Loucy (cell line): ENCODE measurements around the gene UNC5C.

Source experiments
- EZH2phosphoT487 ChIP-seq: fragments of 200-600 bp; IDR thresholded peaks from 2 replicates; pipeline ENCODE4 v1.6.1; 2018; ENCODE audit warnings: antibody characterized with exemption, mild to moderate bottlenecking, moderate library complexity, borderline replicate concordance
- TF ChIP-seq, protein P1 (sequence below): fragments of 200-600 bp; sonication (generic); conservative IDR thresholded peaks from 2 replicates; pipeline ENCODE4 v1.5.1; 2014; ENCODE audit warnings: mild to moderate bottlenecking, antibody characterized with exemption, low read length

DNA sequence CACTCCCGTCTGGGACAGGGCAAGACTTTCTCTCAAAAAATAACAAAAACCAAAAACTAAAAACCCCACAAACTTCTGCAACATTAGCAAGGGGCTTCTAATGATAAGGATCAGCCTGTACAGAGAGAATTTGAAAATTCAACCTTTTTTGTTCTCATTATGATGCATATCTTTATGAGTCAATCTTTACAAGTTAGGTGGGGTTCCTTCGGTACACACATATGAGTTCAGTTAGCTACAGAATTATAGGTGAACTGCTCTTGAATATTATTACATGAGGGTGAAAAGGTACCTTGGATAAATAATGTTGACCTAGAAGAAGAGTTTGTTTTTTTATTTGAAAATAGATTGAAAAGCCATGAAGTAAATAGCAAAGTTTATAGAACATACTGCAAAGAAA, 252.7 kb downstream of the UNC5C start:
- TF ChIP-seq, protein P1, sequence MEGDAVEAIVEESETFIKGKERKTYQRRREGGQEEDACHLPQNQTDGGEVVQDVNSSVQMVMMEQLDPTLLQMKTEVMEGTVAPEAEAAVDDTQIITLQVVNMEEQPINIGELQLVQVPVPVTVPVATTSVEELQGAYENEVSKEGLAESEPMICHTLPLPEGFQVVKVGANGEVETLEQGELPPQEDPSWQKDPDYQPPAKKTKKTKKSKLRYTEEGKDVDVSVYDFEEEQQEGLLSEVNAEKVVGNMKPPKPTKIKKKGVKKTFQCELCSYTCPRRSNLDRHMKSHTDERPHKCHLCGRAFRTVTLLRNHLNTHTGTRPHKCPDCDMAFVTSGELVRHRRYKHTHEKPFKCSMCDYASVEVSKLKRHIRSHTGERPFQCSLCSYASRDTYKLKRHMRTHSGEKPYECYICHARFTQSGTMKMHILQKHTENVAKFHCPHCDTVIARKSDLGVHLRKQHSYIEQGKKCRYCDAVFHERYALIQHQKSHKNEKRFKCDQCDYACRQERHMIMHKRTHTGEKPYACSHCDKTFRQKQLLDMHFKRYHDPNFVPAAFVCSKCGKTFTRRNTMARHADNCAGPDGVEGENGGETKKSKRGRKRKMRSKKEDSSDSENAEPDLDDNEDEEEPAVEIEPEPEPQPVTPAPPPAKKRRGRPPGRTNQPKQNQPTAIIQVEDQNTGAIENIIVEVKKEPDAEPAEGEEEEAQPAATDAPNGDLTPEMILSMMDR, result no peak
- TF ChIP-seq EZH2phosphoT487, result no peak
